Hepatocyte (in vitro differentiated cells): ENCODE measurements around the gene PPP2R2B. TPM values are rescaled to one million over a fixed set of nuclear protein-coding genes. Genes with fewer than 3 reads are reported as not detected.

ENCODE experiments used
- DNase-seq: peaks from one replicate; pipeline ENCODE4 v3.0.0-alpha.2; 2016; ENCODE audit warnings: low spot score
- H2AFZ ChIP-seq: fragments of 200-600 bp; sonication (generic); 2 replicates; pipeline ENCODE4 v1.6.0; 2016; ENCODE audit warnings: antibody characterized with exemption, mild to moderate bottlenecking
- H3K27ac ChIP-seq: fragments of 200-600 bp; sonication (generic); 2 replicates; pipeline ENCODE4 v1.5.1; 2016; ENCODE audit warnings: mild to moderate bottlenecking
- H3K27me3 ChIP-seq: fragments of 200-600 bp; sonication (generic); 2 replicates; pipeline ENCODE4 v1.6.1; 2016
- H3K36me3 ChIP-seq: fragments of 200-600 bp; sonication (generic); replicated peaks from 2 replicates; pipeline ENCODE4 v1.5.1; 2016; ENCODE audit warnings: low read depth; ENCODE audit not compliant: insufficient read depth
- H3K4me1 ChIP-seq: fragments of 200-600 bp; sonication (generic); 2 replicates; pipeline ENCODE4 v1.5.1; 2016; ENCODE audit warnings: mild to moderate bottlenecking, moderate library complexity; ENCODE audit not compliant: insufficient read depth
- H3K4me2 ChIP-seq: fragments of 200-600 bp; sonication (generic); 2 replicates; pipeline ENCODE4 v1.6.0; 2016
- H3K4me3 ChIP-seq: fragments of 200-600 bp; sonication (generic); 2 replicates; pipeline ENCODE4 v1.5.1; 2016; ENCODE audit warnings: mild to moderate bottlenecking
- H3K79me2 ChIP-seq: fragments of 200-600 bp; sonication (generic); 2 replicates; pipeline ENCODE4 v1.6.0; 2017; ENCODE audit warnings: mild to moderate bottlenecking
- H3K9me2 ChIP-seq: fragments of 200-600 bp; sonication (generic); replicated peaks from 2 replicates; pipeline ENCODE4 v1.6.0; 2017; ENCODE audit warnings: mild to moderate bottlenecking; ENCODE audit not compliant: insufficient read depth
- H3K9me3 ChIP-seq: fragments of 200-600 bp; sonication (generic); 2 replicates; pipeline ENCODE4 v1.5.1; 2016; ENCODE audit warnings: low read depth, mild to moderate bottlenecking
- H4K20me1 ChIP-seq: fragments of 200-600 bp; sonication (generic); 2 replicates; pipeline ENCODE4 v1.6.0; 2016; ENCODE audit warnings: mild to moderate bottlenecking; ENCODE audit not compliant: insufficient read depth, poor library complexity, severe bottlenecking
- CTCF ChIP-seq: fragments of 200-600 bp; sonication (generic); IDR thresholded peaks from 2 replicates; pipeline ENCODE4 v1.5.1; 2016; ENCODE audit warnings: antibody characterized with exemption, mild to moderate bottlenecking; ENCODE audit not compliant: poor library complexity
- EZH2 ChIP-seq: fragments of 200-600 bp; sonication (generic); IDR thresholded peaks from 2 replicates; pipeline ENCODE4 v1.6.1; 2016; ENCODE audit warnings: antibody characterized with exemption, mild to moderate bottlenecking, borderline replicate concordance
- EZH2phosphoT487 ChIP-seq: fragments of 200-600 bp; sonication (generic); IDR thresholded peaks from one replicate; pipeline ENCODE4 v1.6.1; 2018; ENCODE audit warnings: antibody characterized with exemption, mild to moderate bottlenecking, low read depth, moderate library complexity; ENCODE audit not compliant: unreplicated experiment, severe bottlenecking
- WGBS: methylation state at CpG from one replicate; pipeline ENCODE4 v1.1.6; 2016; ENCODE audit warnings: low lambda C conversion rate; ENCODE audit errors: missing lambda C conversion rate; 5-methylcytosine and 5-hydroxymethylcytosine counted together
- polyA plus RNA-seq: library from polyadenylated mRNA; unstranded; fragments of >200 nt; fragmentation: Nextera tagmentation; extraction: Ambion mirVana; gene quantifications from 2 replicates; pipeline ENCODE4 v1.2.1, GENCODE V29; 2016
- total RNA-seq: library from RNA; depleted of rRNA; stranded (reverse); fragments of >200 nt; gene quantifications from 2 replicates; pipeline ENCODE4 v1.2.3, GENCODE V29; 2014

PPP2R2B gene
- total and polyA plus RNA-seq, 2 experiments from 2014 or later, result 2.3 to 3.2 TPM

- Histone ChIP-seq H3K4me1 (peaks cover 8% of the 10 kb centered on the region), H3K4me3 (no peak overlapping the region), H3K27me3 (peaks cover 36% of the 10 kb centered on the region), H4K20me1 (no peaks in the 10 kb centered on the region), H3K9me2 (no peaks in the 10 kb centered on the region), H3K4me2 (no peak overlapping the region), H3K27ac (no peak overlapping the region), H3K36me3 (no peaks in the 10 kb centered on the region), H2AFZ (no peak overlapping the region), H3K79me2 (no peaks in the 10 kb centered on the region), H3K9me3 (no peaks in the 10 kb centered on the region)
- no peak for DNase-seq
- TF ChIP-seq EZH2phosphoT487 (no peak), EZH2 (no peak), CTCF (no peak)
- WGBS, result 95% methylated on average over 7 of the region's 7 CpGs
Measured at GRCh38 chr5:146873186-146873917, 5.2 kb downstream of the PPP2R2B start.

- Histone ChIP-seq H4K20me1 (no peaks in the 10 kb centered on the region), H3K4me2 (no peak overlapping the region), H3K9me2 (no peaks in the 10 kb centered on the region), H3K79me2 (no peaks in the 10 kb centered on the region), H3K4me1 (peaks cover 2% of the 10 kb centered on the region), H3K9me3 (no peaks in the 10 kb centered on the region), H3K36me3 (no peaks in the 10 kb centered on the region), H3K27me3 (peaks cover 31% of the 10 kb centered on the region), H3K4me3 (no peak overlapping the region), H3K27ac (no peak overlapping the region), H2AFZ (no peak overlapping the region)
- 75% methylated on average over 1 of the region's 1 CpG for WGBS
- TF ChIP-seq CTCF (no peak), EZH2 (no peak), EZH2phosphoT487 (no peak)
- DNase-seq, result no peak
Measured at GRCh38 chr5:146872188-146872587, 6.4 kb downstream of the PPP2R2B start.

GRCh38 chr5:146867996-146868708 lies 10.4 kb downstream of the PPP2R2B start:
- Histone ChIP-seq H3K9me2 (no peaks in the 10 kb centered on the region), H3K4me2 (no peak overlapping the region), H3K27me3 (no peaks in the 10 kb centered on the region), H3K27ac (no peak overlapping the region), H3K4me1 (no peaks in the 10 kb centered on the region), H4K20me1 (no peaks in the 10 kb centered on the region), H3K36me3 (no peaks in the 10 kb centered on the region), H3K79me2 (no peaks in the 10 kb centered on the region), H2AFZ (no peak overlapping the region), H3K4me3 (no peak overlapping the region), H3K9me3 (no peaks in the 10 kb centered on the region)
- no peak for TF ChIP-seq CTCF
- no peak for TF ChIP-seq EZH2
- 92% methylated on average over 1 of the region's 1 CpG for WGBS
- no peak for DNase-seq
